ENCODE measurements around the gene KRT16.

DNA sequence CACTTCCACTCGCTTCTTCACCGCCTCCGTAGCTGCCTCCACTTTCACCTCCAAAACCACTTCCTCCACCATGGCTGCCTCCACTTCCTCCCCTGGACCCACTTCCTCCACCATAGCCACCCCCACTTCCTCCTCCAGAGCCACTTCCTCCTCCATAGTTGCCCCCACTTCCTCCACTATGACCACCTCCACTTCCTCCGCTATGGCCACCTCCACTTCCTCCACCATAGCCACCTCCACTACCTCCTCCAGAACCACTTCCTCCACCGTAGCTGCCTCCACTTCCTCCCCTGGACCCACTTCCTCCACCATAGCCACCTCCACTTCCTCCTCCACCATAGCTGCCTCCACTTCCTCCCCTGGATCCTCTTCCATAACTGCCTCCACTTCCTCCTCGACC lies 45.2 kb downstream of the KRT16 start:
- TF ChIP-seq, protein P1, sequence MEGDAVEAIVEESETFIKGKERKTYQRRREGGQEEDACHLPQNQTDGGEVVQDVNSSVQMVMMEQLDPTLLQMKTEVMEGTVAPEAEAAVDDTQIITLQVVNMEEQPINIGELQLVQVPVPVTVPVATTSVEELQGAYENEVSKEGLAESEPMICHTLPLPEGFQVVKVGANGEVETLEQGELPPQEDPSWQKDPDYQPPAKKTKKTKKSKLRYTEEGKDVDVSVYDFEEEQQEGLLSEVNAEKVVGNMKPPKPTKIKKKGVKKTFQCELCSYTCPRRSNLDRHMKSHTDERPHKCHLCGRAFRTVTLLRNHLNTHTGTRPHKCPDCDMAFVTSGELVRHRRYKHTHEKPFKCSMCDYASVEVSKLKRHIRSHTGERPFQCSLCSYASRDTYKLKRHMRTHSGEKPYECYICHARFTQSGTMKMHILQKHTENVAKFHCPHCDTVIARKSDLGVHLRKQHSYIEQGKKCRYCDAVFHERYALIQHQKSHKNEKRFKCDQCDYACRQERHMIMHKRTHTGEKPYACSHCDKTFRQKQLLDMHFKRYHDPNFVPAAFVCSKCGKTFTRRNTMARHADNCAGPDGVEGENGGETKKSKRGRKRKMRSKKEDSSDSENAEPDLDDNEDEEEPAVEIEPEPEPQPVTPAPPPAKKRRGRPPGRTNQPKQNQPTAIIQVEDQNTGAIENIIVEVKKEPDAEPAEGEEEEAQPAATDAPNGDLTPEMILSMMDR (IDR thresholded peaks at IDR 0.05): no peak
- TF ChIP-seq EZH2 (IDR thresholded peaks at IDR 0.05): no peak
- TF ChIP-seq EZH2phosphoT487 (IDR thresholded peaks at IDR 0.05): no peak
